Globus pallidus (tissue), 1 donor: Measurements from ENCODE around the gene PARK7.
"Not testable (repeated sequence)": the region's sequence is repeated elsewhere in the genome, so short reads cannot be mapped to it uniquely, and the experiment has no call there.

Experiments used
- DNase-seq: peaks from one replicate; pipeline ENCODE4 v3.0.0-alpha.2; 2015; ENCODE audit warnings: low spot score

Gene PARK7

GRCh38 chr1:7961216-7962013, at the start of gene PARK7:
TSS of gene PARK7 (plus strand) at chr1:7961711. CDS start at chr1:7962786, 1,075 bp downstream.
- DNase-seq, result peak; percentile 99

DNA sequence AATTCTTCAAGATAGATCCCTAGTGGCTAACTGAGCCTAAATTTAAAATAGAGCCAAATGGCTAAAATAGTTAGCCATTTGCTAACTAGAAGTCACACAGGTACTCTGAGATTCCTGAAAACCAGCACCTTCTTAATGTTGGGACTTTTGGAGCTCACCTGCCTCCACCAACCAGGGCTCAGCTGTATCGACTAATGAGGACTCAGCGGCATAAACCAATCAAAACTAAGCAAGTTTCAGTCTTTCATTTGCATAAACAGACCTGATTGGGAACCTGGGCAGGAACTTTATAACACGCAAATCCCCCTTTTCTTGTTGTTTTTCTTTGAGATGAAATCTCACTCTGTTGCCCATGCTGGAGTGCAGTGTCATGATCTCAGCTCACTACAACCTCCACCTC, 49.4 kb upstream of the PARK7 start:
- no peak for DNase-seq

DNA sequence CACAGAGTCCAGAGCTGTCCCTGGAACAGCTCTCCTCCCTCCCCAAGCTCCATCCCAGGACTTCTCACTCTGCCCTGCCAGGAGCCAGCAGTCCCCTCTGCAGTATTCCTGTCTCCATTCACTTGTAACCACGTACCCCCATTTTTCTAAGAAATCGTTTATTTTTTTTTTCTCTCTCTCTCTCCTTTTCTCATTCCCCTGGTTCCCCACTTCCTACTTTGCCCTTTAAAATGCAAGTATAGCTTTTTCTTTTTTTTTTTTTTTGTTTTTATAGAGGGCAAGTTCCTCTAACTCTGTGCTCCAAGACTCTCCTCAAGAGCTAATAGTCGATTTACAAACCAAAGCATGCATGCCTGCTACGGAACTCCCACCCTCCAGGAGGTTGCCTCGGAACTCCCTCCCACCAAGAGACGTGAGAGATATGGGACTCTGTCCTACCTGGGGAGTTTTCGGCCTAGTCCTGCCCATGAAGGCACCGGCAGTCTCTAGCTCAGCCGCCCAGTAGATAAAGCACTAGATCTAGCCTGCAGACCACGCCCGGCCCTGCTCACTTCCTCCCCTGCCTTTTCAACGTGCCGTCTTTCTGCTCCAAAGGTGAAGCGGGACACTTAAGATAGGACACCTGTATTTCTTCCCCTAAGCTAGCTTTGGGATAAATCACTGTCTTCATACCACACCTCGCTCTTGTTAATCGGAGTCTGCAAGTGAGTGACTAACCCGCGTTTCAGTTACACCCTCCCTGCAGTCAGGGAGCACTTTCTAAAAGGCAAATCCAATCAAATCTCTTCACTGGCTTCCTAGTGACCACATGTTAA, 48.6 kb upstream of the PARK7 start:
- no peak for DNase-seq

DNA sequence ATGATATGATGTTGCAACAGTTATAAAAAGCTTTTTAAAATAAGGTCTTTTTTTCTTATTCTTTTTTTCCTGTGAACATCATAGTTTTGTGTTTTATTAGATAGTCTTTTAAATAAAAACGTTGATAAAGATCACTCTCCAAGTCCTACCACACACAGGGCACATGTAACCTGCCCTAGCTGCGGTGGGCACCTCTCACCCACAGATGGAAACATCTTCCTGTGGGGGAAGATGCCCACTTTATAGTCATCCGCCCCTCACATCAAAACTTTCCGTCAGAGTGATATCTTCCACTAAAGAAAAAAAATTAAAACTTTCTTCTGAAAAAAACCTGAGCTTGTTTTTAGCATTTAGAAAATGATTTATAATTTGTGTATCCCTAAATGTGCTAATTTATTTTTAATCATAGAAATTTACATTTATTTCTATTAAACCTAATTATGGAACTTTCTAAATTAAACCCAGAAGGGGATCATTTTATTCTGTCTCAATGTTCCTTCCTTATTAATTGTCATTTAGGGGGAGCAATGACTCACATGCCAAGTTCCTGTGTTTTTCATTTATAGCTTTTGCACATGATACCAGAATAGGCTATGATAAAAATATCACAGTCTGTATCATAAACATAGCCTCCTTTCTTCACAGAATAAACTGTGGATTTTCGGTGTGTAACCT, 45.5 kb upstream of the PARK7 start:
- no peak for DNase-seq

DNA sequence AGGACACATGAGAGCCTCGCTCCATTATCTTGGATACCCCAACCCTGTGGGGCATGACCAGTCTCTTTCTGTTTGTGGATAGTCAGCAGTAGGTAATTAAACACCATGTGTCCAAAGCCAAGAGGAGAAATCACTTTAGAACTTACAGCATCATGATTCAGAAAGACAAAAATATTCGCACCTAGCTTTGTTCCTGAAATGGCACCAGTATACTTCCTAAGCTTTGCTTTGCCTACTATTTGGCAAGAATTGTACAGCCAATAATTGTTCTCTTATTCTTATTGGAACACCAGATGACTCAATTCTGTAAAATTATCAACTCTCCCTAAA, 45.0 kb upstream of the PARK7 start:
- no peak for DNase-seq

- not testable (repeated sequence) for DNase-seq
Measured at GRCh38 chr1:7917971-7918370, 43.5 kb upstream of the PARK7 start.

- no peak for DNase-seq
Measured at GRCh38 chr1:7919880-7920279, 41.6 kb upstream of the PARK7 start.

GRCh38 chr1:7921796-7922195, 39.7 kb upstream of the PARK7 start:
- DNase-seq, result no peak

DNA sequence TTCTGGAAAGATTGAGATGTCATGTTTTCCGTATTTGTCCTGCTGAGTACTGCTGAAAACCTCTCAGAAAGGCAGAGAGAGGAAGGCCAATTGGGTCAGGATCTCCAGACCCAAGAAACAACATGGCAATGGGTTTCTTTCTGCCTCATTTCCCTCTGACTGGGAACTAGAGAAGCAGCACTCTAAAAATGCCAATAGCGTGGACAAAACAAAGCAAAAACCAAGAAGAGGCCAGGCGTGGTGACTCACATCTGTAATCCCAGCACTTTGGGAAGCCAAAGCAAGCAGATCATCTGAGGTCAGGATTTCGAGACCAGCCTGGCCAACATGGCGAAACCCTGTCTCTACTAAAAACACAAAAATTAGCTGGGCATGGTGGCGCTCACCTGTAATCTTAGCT, 39.2 kb upstream of the PARK7 start:
- no peak for DNase-seq

- DNase-seq, result not testable (repeated sequence)
Measured at GRCh38 chr1:7927061-7927460, 34.5 kb upstream of the PARK7 start.

- no peak for DNase-seq
Measured at GRCh38 chr1:7928247-7928646, 33.3 kb upstream of the PARK7 start.

GRCh38 chr1:7929637-7930036, 31.9 kb upstream of the PARK7 start:
- no peak for DNase-seq

DNA sequence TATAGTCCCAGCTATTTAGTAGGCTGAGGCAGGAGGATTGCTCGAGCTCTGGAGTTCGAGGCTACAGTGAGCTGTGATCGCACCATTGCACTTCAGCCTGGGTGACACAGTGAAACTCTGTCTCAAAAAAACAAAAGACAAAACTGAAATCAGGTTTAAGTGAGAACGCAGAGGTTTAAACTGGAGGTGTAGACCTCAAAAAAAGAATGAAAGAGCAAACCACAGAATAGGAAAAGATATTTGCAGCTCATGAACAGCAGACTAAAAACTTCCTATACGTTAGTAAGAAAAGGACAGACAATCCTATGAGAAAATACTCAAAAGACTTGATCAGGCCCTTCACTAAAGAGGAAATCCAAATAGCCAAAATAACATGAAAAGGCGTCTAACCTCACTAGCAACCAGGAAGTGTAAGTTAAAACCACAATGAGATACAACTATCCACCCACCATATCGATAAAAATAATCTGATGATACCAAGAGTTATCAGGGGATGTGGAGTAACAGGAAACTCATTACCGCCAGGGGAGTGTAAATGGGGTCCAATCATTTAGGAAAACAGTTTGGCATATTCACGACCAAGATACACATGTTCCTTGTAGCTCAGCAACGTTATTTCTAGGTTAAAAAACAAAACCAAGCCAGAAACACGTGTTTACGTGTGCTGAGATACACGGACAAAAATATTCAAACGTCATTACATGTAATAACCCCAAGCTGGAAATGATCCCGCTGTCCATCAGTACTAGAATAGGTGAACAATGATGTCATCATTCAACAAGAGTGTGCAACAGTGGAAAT, 30.7 kb upstream of the PARK7 start:
- DNase-seq, result no peak

- DNase-seq, result no peak
Measured at GRCh38 chr1:7931446-7931812, 30.1 kb upstream of the PARK7 start.

- no peak for DNase-seq
Measured at GRCh38 chr1:7932524-7933138, 28.9 kb upstream of the PARK7 start.

- DNase-seq, result no peak
Measured at GRCh38 chr1:7938070-7938469, 23.4 kb upstream of the PARK7 start.

- DNase-seq, result no peak
Measured at GRCh38 chr1:7940034-7940433, 21.5 kb upstream of the PARK7 start.

DNA sequence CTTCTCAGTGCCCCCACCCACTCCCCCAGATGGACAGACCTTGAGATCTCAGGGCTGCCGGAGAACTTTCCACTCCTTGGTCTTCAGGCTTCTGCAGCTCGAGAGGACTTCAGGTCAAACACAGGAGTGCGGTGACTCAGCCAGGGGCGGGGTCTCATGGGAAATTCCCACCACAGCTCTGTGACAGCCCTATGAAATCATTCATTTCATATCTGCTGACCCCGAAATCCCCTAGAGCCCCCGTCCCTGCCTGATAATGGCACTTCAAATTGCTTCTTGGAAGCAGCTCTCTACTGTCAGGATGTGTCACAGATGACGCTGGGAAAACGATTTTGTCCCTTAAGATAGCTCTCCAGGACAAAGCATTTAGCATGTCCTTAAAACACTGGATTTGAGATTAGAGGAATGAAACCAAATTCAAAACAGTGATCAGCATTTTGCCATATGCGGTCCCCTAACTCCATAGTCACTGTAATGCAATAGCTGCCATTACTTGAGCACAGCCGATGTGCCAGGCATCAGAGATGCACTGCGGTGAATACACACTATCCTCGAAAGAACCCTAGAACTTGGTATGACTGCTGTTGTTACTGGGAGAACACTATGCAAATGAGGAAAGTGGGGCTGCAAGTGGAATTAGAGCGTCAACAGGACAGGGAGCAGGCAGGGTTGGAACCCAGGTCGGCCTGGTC, 20.6 kb upstream of the PARK7 start, which contains the start of gene TNFRSF9:
Gene TNFRSF9 (minus strand): TSS at position 95 of the 692 bp plus-strand sequence. CDS start 845 bp downstream, outside the sequence.
- DNase-seq, result no peak

DNA sequence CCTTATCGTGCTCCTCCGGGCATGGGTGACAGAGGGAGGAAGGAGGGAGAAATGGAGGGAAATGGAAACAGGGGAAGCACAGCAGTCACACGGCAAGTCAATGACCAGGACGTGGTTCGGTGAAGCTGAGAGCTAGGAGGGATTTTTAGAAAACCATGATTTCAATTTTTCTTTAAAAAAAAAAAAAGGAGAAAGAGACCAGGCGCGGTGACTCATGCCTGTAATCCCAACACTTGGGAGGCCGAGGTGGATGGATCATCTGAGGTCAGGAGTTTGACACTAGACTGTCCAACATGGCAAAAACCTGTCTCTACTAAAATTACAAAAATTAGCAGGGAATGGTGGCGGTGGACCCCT, 20.1 kb upstream of the PARK7 start:
- DNase-seq, result no peak

DNA sequence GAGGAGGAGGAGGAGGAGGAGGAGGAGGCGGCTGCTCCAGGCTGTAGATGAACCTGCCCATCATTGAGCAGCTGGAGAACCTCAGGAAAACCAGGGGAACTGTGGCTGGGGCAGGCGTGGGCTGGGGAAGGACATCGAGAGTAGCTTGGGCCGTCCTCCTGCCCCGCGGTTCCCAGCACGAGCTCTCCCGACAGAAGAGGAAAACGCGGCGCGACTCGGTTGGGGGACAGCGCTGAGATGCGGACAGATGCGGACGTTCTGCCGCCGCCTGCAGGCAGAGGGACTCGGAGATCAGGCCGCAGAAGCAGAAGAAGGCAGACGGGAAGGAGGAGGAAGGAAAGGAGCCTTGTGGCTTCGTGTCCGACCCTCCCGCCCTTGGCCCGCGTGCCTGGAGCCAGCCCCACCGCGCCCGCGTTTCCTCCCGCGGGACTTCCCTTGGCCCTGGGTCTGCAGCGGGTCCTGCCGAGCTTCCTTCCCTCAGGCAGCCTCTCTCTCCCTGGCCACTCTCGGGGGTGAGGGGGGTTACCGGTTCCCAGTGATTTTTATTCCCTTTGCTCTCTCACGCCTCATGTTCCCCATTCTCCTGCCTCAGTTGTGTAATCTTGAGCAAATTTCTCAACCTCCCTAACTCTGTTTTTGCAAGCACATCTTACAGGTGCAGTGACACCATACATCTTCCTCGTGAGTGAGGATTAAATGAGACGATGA, 19.1 kb upstream of the PARK7 start:
- DNase-seq, result peak; percentile 24
